ENCODE measurements around the gene TCEANC2. TPM values are rescaled to one million over a fixed set of nuclear protein-coding genes. Genes with fewer than 3 reads are reported as not detected.

Gene TCEANC2
- total RNA-seq, 1 experiment from 2014 or later: 5.3 TPM

- Histone ChIP-seq H3K56ac (ENCODE audit: insufficient read length, low read depth, low read length) (no peak overlapping the region), H3K27ac (ENCODE audit: insufficient read length, low read depth, low read length) (no peak overlapping the region), H4K20me1 (ENCODE audit: control insufficient read depth, insufficient read depth, insufficient read length) (peaks cover 5% of the 10 kb centered on the region), H3K9ac (ENCODE audit: extremely low read depth, insufficient read length, low read length) (no peak overlapping the region), H3K4ac (ENCODE audit: low read depth, low read length) (no peak overlapping the region), H2BK20ac (ENCODE audit: low read depth, low read length, poor library complexity, severe bottlenecking) (no peak overlapping the region), H3K4me1 (ENCODE audit: insufficient read depth, low read length) (no peaks in the 10 kb centered on the region), H3K79me1 (ENCODE audit: insufficient read depth, low read depth, low read length, poor library complexity, severe bottlenecking) (no peaks in the 10 kb centered on the region), H3K9me3 (ENCODE audit: control insufficient read depth, low read depth, low read length) (no peaks in the 10 kb centered on the region), H2BK5ac (ENCODE audit: insufficient read length, low read length) (no peak overlapping the region), H3K79me2 (ENCODE audit: insufficient read depth, low read length) (no peaks in the 10 kb centered on the region), H3T11ph (ENCODE audit: low read length) (no peak overlapping the region), H2AFZ (ENCODE audit: low read length) (no peak overlapping the region), H3K23me2 (ENCODE audit: insufficient read length, low read depth, low read length, poor library complexity, severe bottlenecking) (no peaks in the 10 kb centered on the region), H2BK15ac (ENCODE audit: low read depth, low read length) (no peak overlapping the region), H2BK120ac (ENCODE audit: low read depth, low read length, poor library complexity, severe bottlenecking) (no peak overlapping the region), H3K27me3 (ENCODE audit: insufficient read depth, low read length) (no peaks in the 10 kb centered on the region), H3K23ac (ENCODE audit: insufficient read length, low read depth, low read length) (no peak overlapping the region), H3K18ac (ENCODE audit: insufficient read length, low read depth, low read length) (no peak overlapping the region), H2BK12ac (ENCODE audit: insufficient read length, low read depth, low read length) (no peak overlapping the region), H3K4me2 (ENCODE audit: insufficient read depth, insufficient read length, low read length) (no peak overlapping the region), H4K91ac (ENCODE audit: insufficient read length, low read depth, low read length) (no peak overlapping the region), H4K5ac (ENCODE audit: insufficient read length, low read depth, low read length) (no peak overlapping the region), H2AK5ac (ENCODE audit: insufficient read length, low read length) (no peak overlapping the region), H4K8ac (replicated peaks; ENCODE audit: insufficient read length, low read depth, low read length) (no peak overlapping the region), H3K14ac (ENCODE audit: insufficient read depth, low read length) (no peak overlapping the region)
- TF ChIP-seq CTCF (conservative IDR thresholded peaks at IDR 0.05): no peak
- Mint-ChIP-seq H3K36me3 (ENCODE audit: insufficient read depth in 1 of 3, low read depth in 3 of 3) (no peaks in the 10 kb centered on the region), H3K4me3 (no peak overlapping the region), H3K27me3 (ENCODE audit: low read depth) (no peaks in the 10 kb centered on the region; the same call in 1 of the 2 replicates), H3K4me1 (peaks cover 2 to 5% of the 10 kb centered on the region in 2 experiments; a peak in 3 of 4 replicates), H3K27ac (no peak overlapping the region), H3K9me3 (no peaks in the 10 kb centered on the region)
- no peak for DNase-seq
- no CpG with 5 or more reads among the region's 3 CpGs for WGBS (ENCODE audit: extremely low coverage, insufficient read length, low lambda C conversion rate)
These were observed 62.1 kb downstream of the TCEANC2 start for GRCh38 chr1:54115520-54115919.
